Cardiac muscle cell (in vitro differentiated cells and primary cell): Measurements from ENCODE around the gene GATAD2B. TPM values are rescaled to one million over a fixed set of nuclear protein-coding genes. Genes with fewer than 3 reads are reported as not detected.
A peak's percentile ranks its signal among the peaks of the same experiment; 100 is the strongest.
"Not testable (repeated sequence)": the region's sequence is repeated elsewhere in the genome, so short reads cannot be mapped to it uniquely, and the experiment has no call there.

Experiments used
- DNase-seq, 2 donors: peaks; one replicate each; pipeline versions ENCODE4 v3.0.0 to v3.0.0-alpha.2; 2010 to 2017; ENCODE audit warnings: low read depth in 1 of 2, low spot score in 1 of 2
- H3K27ac ChIP-seq: fragments of 200-600 bp; sonication (generic); 2 replicates; pipeline ENCODE4 v1.5.1; 2016
- H3K27me3 ChIP-seq: fragments of 200-600 bp; sonication (generic); 2 replicates; pipeline ENCODE4 v1.6.0; 2016; ENCODE audit warnings: control low read depth
- H3K36me3 ChIP-seq: fragments of 200-600 bp; sonication (generic); 2 replicates; pipeline ENCODE4 v1.5.1; 2016; ENCODE audit warnings: control low read depth
- H3K4me1 ChIP-seq: fragments of 200-600 bp; sonication (generic); 2 replicates; pipeline ENCODE4 v1.8.1; 2017; ENCODE audit warnings: low read depth, mild to moderate bottlenecking, mixed run types
- H3K4me3 ChIP-seq: fragments of 200-600 bp; sonication (generic); 2 replicates; pipeline ENCODE4 v1.5.1; 2016; ENCODE audit warnings: mild to moderate bottlenecking
- H3K9me3 ChIP-seq: fragments of 200-600 bp; sonication (generic); 2 replicates; pipeline ENCODE4 v1.5.1; 2017; ENCODE audit warnings: low read depth, mild to moderate bottlenecking, control low read depth
- polyA plus RNA-seq: library from polyadenylated mRNA; unstranded; fragments of >200 nt; fragmentation: Nextera tagmentation; extraction: Ambion mirVana; gene quantifications from 2 replicates; pipeline ENCODE4 v1.2.1, GENCODE V29; 2016
- total RNA-seq: library from RNA; depleted of rRNA; stranded (reverse); fragments of >200 nt; gene quantifications from 2 replicates; pipeline ENCODE4 v1.2.3, GENCODE V29; 2016
- TF ChIP-seq, protein P1 (sequence below): IDR thresholded peaks from 2 replicates; pipeline ENCODE4 v1.5.1; 2012; ENCODE audit warnings: low read depth, mild to moderate bottlenecking, low read length

GATAD2B gene
- total and polyA plus RNA-seq, 2 experiments from 2014 or later, result 8.1 to 19.6 TPM

DNA sequence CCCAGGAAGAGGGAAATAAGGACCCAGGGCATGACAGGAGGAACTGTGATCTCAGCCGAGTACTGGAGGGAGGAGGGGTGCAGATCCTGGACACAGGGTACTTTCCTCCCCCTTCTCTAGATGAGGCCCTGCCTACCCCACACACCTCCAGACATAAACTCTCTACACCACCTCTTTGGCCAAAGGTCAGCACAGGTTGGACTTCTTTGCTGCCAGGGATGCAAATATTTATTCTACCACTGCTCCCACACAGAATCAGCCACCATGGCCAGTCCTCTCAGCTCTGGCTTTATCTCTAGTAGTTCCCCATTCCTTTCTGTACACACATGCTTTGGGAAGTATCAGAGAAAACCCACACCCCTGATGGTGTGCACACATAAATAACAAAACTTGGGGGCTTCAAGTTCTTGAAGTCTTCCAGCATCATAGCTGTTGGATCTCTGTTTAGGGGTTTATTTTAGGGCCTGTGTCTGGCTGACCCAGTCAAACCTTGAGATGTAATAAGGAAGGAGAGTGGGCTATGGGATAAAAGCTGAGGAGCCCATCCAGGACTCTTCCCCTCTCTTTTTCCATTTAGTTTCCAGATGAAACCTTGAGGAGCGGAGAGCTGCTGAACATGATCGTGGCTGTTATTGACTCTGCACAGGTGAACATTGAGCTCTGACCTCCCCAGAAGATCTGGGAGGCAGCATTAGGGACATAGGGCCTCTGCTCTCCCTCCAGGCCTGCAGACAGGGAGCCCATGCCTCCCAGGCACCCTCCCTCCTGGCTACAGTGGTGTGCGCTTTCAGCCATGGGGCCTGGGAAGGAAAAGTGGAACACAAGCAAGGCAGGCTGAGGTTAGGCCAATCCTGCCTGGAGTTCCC is 154.2 kb downstream of the GATAD2B start:
- TF ChIP-seq, protein P1, sequence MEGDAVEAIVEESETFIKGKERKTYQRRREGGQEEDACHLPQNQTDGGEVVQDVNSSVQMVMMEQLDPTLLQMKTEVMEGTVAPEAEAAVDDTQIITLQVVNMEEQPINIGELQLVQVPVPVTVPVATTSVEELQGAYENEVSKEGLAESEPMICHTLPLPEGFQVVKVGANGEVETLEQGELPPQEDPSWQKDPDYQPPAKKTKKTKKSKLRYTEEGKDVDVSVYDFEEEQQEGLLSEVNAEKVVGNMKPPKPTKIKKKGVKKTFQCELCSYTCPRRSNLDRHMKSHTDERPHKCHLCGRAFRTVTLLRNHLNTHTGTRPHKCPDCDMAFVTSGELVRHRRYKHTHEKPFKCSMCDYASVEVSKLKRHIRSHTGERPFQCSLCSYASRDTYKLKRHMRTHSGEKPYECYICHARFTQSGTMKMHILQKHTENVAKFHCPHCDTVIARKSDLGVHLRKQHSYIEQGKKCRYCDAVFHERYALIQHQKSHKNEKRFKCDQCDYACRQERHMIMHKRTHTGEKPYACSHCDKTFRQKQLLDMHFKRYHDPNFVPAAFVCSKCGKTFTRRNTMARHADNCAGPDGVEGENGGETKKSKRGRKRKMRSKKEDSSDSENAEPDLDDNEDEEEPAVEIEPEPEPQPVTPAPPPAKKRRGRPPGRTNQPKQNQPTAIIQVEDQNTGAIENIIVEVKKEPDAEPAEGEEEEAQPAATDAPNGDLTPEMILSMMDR, result no peak

DNA sequence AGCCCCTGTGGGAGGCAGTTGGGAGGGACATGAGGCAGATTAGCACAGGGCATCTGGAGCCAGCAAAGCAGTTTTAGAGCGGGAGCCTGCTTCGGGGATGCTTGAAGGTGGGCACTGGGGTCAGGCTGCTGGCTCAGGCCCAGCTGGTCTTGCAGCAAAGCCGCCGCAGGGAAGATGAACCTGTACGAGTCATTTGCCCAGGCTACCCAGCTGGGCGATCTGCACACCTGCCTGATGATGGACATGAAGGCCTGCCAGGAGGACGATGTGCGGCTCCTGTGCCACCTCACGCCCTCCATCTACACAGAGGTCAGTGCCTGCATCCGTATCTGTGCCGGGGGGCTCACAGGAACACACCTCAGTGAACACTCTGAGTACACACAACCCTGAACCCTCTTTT is 155.3 kb downstream of the GATAD2B start:
- DNase-seq, result no peak
- TF ChIP-seq, protein P1, result no peak
- H3K36me3 ChIP-seq, result peaks cover 59% of the 10 kb centered on the region
- H3K27ac ChIP-seq, result no peak overlapping the region
- H3K9me3 ChIP-seq, result no peaks in the 10 kb centered on the region
- no peaks in the 10 kb centered on the region for H3K27me3 ChIP-seq
- no peaks in the 10 kb centered on the region for H3K4me1 ChIP-seq
- no peak overlapping the region for H3K4me3 ChIP-seq

More for the DNA sequence above, 154.2 kb downstream of the GATAD2B start:
- no peak overlapping the region for H3K27ac ChIP-seq
- no peaks in the 10 kb centered on the region for H3K27me3 ChIP-seq
- no peaks in the 10 kb centered on the region for H3K9me3 ChIP-seq
- peaks cover 58% of the 10 kb centered on the region for H3K36me3 ChIP-seq
- H3K4me3 ChIP-seq, result no peak overlapping the region
- no peak for DNase-seq
- no peaks in the 10 kb centered on the region for H3K4me1 ChIP-seq

DNA sequence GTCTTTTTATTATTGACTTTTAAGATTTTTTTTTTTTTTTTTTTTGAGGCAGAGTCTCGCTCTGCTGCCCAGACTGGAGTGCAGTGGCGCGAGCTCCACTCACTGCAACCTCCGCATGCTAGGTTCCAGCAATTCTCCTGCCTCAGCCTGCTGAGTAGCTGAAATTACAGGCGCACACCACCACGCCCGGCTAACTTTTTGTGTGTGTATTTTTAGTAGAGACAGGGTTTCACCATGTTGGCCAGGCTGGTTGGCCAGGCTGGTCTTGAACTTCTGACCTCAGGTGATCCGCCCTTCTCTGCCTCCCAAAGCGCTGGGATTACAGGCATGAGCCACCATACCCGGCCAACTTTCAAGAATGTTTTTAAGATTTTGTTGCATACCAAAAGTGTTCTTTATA is 156.1 kb downstream of the GATAD2B start:
- not testable (repeated sequence) for H3K9me3 ChIP-seq
- H3K36me3 ChIP-seq, result peaks cover 60% of the 10 kb centered on the region

DNA sequence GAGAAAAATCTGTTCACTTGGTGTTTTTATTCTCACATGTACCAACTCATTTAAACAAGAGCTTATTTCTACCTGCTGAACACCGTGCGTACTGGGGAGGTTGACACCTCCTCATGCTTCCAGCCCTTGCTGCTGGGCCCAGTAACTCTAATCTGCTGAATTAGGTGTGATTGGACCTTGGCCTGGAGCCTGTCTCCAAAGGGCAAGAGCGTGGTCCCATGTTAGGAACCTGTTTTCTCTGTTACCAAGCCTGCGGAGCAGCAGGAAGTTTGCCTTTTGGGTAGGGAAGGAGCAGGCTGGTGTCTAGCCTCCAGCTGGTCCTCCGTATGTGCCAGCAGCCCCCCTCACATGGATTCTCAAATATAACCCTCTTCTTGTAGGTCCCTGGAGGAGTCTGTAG is 158.5 kb downstream of the GATAD2B start:
- peaks cover 55% of the 10 kb centered on the region for H3K36me3 ChIP-seq
- no peaks in the 10 kb centered on the region for H3K4me1 ChIP-seq
- no peak overlapping the region for H3K4me3 ChIP-seq
- H3K9me3 ChIP-seq, result no peaks in the 10 kb centered on the region
- no peaks in the 10 kb centered on the region for H3K27me3 ChIP-seq
- TF ChIP-seq, protein P1, result no peak
- no peak for DNase-seq
- no peak overlapping the region for H3K27ac ChIP-seq

More for the DNA sequence above, 156.1 kb downstream of the GATAD2B start:
- not testable (repeated sequence) for DNase-seq, H3K27ac ChIP-seq, H3K4me3 ChIP-seq, H3K27me3 ChIP-seq, H3K4me1 ChIP-seq

DNA sequence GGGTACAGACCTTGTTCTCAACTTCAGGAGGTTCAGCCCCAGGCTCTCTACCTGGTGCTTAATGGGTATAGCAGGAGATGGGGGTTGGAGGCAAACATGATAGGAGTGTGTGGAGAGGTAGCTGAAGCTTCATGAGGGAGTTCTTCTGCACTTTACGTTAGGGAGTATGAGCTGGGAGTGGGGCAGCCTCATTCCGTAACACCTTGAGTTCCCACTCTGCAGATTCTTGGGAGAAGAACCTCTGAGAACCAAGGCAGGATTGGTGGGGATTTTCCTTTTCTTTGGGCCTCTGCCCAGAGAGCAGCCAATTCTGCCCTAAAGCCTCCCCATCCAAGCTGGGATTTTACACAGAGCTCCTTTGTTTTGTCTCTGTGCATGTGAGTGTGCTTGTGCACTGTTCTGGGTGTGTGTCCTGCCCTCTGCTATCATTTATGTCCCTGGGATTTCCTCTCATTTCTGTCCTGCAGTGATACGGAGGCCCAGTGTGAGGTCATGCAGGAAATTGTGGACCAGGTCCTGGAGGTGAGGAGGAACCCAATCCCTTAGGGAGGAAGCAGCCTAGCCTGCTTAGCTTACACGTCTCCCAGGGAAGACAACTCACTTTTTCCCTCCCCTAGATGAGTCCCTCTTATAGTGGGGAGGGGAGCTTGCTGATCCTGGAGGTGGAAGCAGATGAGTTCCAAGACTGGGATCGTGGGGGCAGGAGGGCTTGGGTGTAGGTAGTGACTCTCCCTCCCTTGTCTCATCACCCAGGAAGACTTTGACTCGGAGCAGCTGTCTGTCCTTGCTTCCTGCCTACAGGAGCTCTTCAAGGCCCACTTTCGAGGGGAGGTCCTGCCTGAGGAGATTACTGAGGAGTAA is 159.2 kb downstream of the GATAD2B start:
- Histone ChIP-seq H3K9me3 (no peaks in the 10 kb centered on the region), H3K27ac (no peak overlapping the region), H3K36me3 (peaks cover 53% of the 10 kb centered on the region), H3K27me3 (no peaks in the 10 kb centered on the region), H3K4me3 (no peak overlapping the region), H3K4me1 (no peaks in the 10 kb centered on the region)
- TF ChIP-seq, protein P1, result no peak
- DNase-seq, result peak in 1 of 2 donors; percentile 59
